ENCODE measurements around the gene CNTNAP5.

GRCh38 chr2:124894199-124894598, 869.1 kb downstream of the CNTNAP5 start:
- no peak for TF ChIP-seq CTCF (conservative IDR thresholded peaks at IDR 0.05; ENCODE audit: low read length)
- no peak for TF ChIP-seq EZH2phosphoT487 (IDR thresholded peaks at IDR 0.05; ENCODE audit: borderline replicate concordance)
